Stimulated activated CD4-positive, alpha-beta T cell treated with anti-CD3 and anti-CD28 coated beads, TNF-alpha, amount 100 ng/mL, for 24 hours (primary cell): Measurements from ENCODE around the gene TMEM222.

Experiments
- DNase-seq, 3 experiments: peaks; one replicate each; pipeline ENCODE4 v3.0.0-alpha.2; 2020; ENCODE audit warnings: low read depth in 3 of 3

TMEM222 gene

GRCh38 chr1:27306071-27306470, 15.9 kb upstream of the TMEM222 start:
- DNase-seq = no peak

DNA sequence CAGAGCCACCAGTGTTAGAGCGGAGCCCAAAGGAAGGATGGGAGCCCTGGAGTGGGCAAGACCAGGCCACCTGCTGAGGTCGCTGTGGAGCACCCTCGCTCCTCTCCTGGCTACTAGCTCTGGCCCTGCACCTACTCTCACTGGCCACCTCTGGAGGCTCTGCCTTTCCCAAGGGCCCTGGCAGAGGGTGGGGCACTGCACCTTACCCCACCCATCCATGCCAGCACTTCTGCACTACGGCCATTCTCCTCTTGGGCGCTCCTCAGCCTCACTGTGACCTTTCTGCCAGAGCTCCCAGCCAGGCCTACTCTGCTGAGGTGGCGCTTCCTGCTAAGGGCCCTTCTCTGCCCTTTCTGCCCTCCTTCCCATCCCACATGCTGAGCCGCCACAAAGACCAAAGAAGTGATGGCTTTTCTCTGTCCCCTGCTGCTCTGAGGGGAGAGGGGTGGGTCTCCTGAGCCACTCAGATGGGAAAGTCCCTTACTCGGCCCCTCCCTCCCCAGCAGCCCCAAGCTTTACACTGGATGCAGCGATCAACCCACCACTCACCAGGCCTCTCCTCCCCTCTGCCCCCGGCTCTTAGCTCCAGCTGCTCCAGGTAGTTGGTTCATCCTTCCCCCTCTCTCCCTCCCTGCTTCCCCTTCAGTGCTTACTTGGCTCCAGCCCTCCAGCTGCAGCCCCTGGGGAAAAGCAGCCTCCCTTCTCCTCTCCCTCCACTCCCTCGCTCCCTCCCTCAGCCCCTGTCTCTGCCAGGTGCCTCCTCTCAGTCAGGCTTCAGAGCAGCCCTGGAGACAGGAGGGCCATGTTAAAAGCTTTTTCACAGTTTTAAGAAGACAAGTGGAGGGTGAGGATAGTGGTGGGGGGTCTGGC, 14.8 kb upstream of the TMEM222 start:
- DNase-seq = no peak

- DNase-seq = no peak
These were observed 13.9 kb upstream of the TMEM222 start for GRCh38 chr1:27307874-27308598.

DNA sequence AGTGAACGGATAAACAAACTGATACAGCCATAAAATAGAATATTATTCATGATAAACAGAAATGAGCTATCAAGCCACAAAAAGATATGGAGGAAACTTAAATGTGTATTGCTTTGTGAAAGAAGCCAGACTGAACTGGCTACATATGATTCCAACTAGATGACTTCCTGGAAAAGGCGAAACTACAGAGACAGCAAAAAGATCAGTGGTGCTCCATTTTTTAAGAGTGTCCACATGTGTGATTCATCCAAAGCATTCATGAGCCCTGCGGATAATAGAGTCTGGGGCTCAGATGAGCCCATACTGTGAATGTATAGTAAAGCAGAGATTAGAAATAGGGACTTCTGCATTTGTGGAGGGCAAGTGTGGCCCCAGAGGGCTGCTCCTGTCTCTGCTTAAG, 7.8 kb upstream of the TMEM222 start:
- no peak for DNase-seq

DNA sequence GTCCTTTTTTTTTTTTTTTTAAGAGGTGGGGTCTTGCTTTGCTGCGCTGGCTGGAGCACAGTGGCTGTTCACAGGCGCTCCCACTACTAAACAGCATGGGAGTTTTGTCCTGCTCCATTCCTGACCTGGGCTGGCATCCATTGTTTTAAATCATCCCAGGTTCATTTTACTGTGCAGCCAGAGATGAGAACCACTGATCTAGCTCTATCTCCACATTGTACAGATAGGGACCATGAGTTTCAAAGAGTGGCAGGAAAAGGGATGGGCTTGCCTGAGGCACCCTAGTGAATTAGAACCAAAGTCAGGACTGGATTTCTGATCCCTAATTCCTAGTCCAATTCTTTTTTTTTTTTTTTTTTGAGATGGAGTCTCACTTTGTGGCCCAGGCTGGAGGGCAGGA, 7.2 kb upstream of the TMEM222 start:
- no peak for DNase-seq

- no peak for DNase-seq
These were observed 5.1 kb upstream of the TMEM222 start for GRCh38 chr1:27316860-27317259.

GRCh38 chr1:27318136-27318535, 3.8 kb upstream of the TMEM222 start:
- DNase-seq = no peak

DNA sequence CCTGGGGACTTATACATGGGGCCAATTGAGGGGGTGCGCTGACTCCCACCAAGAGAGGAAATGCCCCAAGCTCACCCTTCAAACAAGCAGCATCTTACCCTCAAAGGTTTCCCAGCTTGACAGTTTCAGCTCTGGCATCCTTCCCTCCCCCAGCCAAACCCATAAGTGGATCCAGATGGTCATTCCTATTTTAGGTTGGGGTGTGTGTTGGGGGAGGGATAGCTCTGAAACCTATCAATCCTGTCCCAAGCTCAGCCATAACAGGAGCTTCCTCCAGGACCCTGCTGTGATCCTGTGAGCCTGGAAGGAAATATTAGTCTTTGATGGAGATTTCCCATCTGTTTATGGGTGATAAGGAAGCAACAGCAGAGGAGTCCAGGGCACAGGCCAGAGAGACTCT, 3.4 kb upstream of the TMEM222 start:
- DNase-seq = no peak

DNA sequence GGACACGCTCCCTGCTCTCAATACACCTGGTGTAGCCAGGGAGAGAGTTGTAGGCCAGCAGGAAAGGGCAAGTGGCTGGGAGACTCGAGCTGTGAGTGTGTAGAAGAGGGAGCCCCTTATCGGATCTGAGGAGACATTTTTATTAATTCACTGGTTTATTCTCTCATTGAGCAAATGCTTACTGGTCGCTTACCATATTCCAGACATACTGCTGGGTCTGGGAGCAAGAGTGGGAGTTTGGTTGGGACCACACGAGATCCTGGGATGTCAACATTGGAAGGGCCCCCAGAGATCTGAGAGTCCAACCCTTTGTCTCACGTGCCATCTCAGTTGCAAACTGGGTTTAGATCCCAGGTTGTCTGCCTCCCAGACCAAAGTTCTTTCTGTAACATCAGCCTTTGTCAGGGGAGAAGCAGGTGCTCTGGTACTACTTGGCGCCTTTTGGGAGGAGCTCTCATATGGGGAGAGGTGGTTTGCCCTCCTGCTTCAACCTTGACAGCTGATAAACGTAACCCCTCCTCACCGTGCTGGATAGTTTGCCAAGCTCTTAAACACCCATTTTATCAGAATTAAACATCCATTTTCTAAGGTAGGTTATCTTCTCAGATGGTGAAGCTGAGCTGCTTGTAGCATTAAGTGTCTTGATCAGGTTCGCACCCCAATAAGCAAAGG, 742 bp downstream of the TMEM222 start:
- DNase-seq = no peak

- no peak for DNase-seq
These were observed 3.3 kb downstream of the TMEM222 start for GRCh38 chr1:27325286-27325685.

- no peak for DNase-seq
These were observed 6.0 kb downstream of the TMEM222 start for GRCh38 chr1:27327964-27328363.

GRCh38 chr1:27330786-27331185, 8.8 kb downstream of the TMEM222 start:
- DNase-seq = no peak

- no peak for DNase-seq
These were observed 9.5 kb downstream of the TMEM222 start for GRCh38 chr1:27331426-27331825.

- no peak for DNase-seq
These were observed 10.0 kb downstream of the TMEM222 start for GRCh38 chr1:27331922-27332321.

GRCh38 chr1:27332536-27333281, 10.7 kb downstream of the TMEM222 start:
- DNase-seq = peak in 2 of 3 experiments; percentile 22 to 46

DNA sequence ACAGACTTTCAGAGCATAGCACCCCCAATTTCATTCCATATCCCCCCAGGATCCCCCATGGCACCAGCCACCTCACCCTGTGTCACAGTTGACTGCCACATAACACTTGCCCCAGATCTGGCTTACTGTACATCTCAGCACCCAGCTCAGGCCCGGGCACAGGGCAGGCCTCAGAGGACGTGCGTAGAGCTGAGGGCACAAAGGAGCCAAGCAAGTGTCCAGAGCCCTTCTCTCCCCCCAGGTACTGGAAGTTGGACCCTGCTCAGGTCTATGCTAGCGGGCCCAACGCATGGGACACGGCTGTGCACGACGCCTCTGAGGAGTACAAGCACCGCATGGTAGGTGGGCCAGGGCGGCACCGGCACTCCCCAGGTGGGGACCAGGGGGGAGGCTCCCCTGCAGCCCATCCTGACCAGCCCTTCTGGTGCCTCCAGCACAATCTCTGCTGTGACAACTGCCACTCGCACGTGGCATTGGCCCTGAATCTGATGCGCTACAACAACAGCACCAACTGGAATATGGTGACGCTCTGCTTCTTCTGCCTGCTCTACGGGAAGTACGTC, 11.8 kb downstream of the TMEM222 start:
- no peak for DNase-seq

- no peak for DNase-seq
These were observed 13.8 kb downstream of the TMEM222 start for GRCh38 chr1:27335506-27336422.

DNA sequence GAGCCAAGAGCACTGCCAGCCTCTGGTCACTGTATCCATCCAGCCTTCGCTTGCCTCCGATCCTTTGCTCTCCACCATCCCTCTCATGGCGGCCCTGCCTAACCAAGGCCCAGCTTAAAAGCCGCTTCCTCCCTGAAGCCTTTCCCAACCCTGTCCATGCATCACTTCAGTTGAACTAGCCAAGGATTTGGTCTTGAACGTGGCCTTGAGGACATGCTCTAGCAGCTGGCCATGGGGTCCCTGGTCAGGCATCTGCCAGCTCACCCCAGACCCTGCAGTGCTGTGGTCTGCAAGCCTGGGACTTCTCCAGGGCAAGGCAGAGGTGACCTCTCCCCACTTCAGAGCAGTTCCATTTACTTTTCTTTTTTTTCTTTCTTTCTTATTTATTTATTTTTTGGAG, 14.8 kb downstream of the TMEM222 start:
- no peak for DNase-seq

GRCh38 chr1:27338751-27339150, 16.8 kb downstream of the TMEM222 start:
- no peak for DNase-seq

DNA sequence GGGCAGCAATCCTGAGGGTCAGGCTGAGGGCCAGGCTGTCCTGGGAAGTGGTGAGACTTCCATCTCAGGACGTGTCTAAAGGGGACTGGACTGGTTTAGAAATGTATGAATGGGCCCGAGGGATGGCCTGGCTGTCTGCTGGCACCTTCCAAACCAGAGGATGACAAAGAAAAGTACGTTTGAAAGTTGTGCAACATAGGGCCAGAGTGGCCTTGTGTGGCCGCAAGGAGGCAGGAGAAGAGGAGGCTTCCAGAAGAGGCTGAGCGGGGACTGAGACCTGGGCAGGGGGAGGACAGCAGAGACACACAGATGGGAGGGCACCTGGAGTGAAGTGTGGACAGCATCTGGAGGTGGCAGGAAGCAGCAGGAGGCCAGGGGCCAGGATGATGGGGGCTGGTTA, 17.2 kb downstream of the TMEM222 start:
- DNase-seq = no peak
